Activated CD4-positive, alpha-beta T cell treated with anti-CD3 and anti-CD28 coated beads, Interleukin-10, Interleukin-2, amounts not matched to agents 100 ng/mL and 50 ng/mL, durations not matched to agents 16 hours and 8 hours (primary cell): Measurements from ENCODE around the gene USF2.
"Not testable (repeated sequence)": the region's sequence is repeated elsewhere in the genome, so short reads cannot be mapped to it uniquely, and the experiment has no call there.

Experiments used
- DNase-seq: peaks from one replicate; pipeline ENCODE4 v3.0.0-alpha.2; 2020

The USF2 gene

GRCh38 chr19:35266520-35267352 is 2.0 kb upstream of the USF2 start:
- no peak for DNase-seq

DNA sequence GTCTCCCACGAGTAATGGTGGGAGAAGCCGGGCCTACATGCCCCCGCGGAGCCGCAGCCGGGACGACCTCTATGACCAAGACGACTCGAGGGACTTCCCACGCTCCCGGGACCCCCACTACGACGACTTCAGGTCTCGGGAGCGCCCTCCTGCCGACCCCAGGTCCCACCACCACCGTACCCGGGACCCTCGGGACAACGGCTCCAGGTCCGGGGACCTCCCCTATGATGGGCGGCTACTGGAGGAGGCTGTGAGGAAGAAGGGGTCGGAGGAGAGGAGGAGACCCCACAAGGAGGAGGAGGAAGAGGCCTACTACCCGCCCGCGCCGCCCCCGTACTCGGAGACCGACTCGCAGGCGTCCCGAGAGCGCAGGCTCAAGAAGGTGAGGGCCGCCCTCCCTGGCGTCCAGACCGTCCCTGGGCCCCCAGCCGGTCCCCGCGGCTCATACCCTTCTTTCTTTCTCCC is 1.4 kb upstream of the USF2 start:
- peak; percentile 37 for DNase-seq

GRCh38 chr19:35267818-35268535 is 785 bp upstream of the USF2 start:
- peak; percentile 85 for DNase-seq

- DNase-seq = peak; percentile 83
Observed at GRCh38 chr19:35269438-35270117, 816 bp downstream of the USF2 start.

DNA sequence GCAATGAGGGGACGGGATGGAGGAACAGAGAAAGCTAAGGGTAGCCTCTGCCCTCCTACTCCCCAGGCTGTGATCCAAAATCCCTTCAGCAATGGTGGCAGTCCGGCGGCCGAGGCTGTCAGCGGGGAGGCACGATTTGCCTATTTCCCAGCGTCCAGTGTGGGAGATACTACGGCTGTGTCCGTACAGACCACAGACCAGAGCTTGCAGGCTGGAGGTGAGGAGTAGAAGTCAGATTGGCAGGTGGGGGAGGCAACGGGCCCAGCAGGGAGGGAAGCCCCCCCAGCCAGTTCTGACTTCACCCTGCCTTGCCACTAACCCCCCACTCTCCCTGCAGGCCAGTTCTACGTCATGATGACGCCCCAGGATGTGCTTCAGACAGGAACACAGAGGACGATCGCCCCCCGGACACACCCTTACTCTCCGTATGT is 1.6 kb downstream of the USF2 start:
- no peak for DNase-seq

GRCh38 chr19:35271546-35271945 is 2.8 kb downstream of the USF2 start:
- DNase-seq = no peak

DNA sequence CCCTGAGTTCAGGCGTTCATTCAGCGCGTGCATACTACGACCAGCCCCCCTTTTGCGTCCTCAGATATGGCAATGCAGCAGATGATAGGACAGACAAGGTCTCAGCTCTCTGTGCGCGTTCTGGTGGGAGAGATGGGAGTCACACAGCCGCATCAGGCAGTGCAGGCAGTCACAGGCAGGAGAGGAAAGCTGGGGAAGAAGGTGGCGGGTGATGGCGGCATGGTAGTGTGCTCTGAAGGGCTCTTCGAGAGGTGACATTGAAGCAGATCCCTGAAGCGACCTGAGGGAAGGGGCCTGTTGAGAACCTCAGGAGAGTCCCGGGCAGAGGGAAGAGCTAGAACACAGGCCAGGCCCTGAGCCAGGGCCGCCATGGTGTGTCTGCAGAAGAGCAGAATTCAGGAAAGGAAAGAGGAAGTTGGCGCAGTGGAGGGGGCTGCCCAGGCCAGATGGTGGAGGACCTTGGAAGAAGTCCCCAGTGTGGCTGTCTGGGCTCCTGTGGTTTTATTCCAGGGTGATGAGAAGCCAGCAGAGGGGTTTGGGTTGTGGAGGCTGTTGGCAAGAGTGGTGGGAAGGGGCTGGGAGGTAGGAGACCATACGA is 3.5 kb downstream of the USF2 start:
- no peak for DNase-seq

DNA sequence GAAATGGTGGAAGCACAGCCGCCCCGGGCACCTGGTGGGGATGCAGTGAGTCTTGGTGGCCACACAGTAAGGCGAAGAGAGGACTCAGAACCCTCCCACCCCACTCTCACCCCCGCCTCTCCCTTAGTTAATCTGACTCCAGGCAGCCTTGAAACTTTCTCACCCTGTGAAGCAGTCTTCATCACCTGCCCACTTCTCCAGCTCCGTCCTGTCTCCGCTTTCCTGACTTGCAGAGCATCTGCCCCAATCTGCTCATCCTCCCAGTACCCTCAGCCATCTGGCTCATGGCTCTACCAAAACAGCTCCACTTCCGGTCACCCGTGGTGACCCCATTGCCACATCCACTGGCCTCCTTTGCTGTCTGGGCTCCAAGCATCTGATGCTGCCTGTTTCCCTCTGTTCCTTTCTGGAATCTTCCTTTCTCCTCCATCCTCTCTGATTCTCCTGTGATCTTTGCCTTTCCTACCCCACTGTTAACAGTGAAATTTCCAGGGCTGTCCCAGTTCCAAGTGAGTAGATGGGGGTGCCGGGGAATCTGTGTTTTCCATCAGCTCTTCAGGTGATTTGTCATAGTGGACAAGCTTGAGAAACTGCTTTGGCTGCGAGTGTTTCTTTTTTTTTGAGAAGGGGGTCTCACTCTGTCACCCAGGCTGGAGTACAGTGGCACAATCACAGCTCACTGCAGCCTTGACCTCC is 4.3 kb downstream of the USF2 start:
- no peak for DNase-seq

GRCh38 chr19:35273686-35274259 is 5.0 kb downstream of the USF2 start:
- no peak for DNase-seq

DNA sequence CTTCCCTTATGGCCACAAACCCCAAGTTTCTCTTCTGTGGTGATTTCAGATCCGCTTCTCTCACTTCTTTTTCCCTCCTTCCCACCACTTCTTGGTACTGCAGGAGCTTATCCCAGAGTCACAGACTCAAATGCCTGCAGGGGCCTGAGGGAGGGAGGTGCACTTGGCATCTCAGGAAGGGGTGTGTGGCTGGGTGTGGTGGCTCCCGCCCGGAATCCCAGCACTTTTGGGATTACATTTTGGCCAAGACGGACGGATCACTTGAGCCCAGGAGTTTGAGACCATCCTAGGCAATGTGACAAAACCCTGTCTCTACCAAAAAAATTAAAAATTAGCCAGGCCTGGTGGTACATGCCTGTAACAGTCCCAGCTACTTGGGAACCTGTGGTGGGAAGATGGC is 5.6 kb downstream of the USF2 start:
- DNase-seq = no peak

DNA sequence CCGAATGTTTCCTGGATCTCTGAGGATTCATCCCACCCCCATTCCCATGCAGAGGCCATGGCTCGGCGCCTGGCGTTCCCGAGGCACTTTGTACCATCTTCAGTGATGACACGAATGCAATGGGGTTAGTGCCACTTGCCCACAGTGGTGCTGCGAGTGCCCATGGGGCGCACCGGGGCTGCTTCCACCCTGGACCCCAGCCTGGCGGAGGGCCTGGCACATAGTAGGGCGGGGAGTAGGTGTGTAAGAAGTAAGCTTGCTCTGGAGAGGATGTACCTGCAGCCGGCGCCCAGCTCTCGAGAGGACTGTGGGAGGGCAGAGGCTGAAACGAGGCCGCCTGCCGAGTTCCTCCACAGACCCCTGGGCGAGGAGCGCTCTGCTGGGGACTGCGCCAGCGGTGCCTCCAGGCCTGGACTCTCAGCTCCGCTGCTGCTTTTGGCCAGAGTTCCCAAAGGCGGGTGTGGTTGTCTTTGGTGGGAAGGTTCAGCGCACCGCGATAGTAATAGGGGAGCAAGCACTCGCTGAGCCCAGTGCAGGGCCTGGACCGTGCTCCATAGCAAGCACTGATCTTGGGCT is 8.0 kb downstream of the USF2 start:
- no peak for DNase-seq

DNA sequence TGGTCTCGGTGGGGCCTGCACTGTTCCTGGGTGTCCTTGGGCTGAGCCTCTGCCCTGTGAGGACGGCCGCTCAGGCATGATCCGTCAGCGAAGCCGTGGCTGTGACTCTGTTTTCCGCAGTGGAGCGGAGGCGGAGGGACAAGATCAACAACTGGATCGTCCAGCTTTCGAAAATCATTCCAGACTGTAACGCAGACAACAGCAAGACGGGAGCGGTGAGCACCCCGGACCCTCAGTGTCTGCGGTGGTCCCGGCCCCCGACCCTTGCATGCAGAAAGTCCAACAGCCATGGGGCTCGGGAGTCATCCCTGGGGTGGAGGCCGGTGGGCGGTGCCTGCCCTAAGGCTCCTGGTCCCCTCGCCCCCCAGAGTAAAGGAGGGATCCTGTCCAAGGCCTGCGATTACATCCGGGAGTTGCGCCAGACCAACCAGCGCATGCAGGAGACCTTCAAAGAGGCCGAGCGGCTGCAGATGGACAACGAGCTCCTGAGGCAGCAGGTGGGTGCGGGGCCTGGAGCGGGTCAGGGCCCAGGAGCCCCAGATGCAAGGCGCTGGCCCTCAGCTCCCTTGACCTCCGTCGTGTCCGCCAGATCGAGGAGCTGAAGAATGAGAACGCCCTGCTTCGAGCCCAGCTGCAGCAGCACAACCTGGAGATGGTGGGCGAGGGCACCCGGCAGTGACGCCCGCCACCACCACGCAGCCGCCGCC is 10.0 kb downstream of the USF2 start:
- DNase-seq = no peak

DNA sequence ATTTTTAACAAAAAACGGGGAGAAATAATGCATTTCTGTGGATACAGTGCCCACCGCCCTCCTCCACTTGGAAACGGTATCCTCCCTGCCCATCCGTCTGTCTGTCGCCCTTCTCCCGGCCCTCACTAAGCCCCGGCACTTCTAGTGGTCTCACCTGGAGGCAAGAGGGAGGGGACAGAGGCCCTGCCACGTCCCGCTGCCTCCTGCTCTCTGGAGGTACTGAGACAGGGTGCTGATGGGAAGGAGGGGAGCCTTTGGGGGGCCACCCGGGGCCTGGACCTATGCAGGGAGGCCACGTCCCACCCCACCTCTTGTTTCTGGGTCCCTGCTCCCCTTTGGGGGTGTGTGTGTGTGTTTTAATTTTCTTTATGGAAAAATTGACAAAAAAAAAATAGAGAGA is 10.6 kb downstream of the USF2 start:
- no peak for DNase-seq

DNA sequence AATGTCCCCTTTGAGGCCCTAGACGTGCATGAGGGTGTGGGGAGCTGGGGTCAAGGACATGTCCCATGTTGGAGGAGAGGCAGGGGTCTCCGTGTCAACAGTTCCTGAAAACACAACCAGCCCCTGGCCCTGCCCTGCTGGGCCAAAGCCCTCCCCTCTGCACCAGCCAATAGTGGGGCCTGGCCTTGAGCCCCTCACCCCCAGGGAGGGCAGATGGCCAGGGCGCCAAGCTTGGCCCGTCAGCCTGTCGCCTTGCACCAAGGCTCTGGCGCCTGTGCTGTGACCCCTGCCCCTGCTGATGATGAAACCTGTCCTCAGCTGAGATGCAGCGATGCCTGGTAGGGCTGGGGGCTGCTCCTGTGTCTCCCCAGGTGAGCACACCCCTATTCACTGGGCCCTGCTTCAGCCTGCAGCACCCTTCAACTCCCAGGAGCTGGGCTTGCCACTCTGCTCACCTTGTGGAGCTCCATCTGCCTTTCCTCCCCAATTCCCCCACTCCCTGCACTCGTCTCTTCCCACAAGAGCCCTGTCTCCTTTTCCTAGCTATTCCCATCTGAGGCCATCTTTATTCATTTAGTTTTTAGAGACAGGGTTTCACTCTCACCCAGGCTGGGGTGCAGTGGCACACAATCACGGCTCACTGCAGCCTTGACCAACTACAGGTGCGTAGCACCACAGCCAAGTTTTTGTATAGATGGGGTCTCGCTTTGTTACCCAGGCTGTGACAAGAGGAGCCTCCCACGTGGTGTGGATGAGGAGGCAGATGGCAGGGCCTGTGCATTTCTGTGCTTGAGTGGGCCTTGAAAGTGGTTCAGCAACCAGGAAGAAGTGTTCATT is 11.4 kb downstream of the USF2 start:
- no peak for DNase-seq

- DNase-seq = no peak
Observed at GRCh38 chr19:35281303-35281702, 12.5 kb downstream of the USF2 start.

DNA sequence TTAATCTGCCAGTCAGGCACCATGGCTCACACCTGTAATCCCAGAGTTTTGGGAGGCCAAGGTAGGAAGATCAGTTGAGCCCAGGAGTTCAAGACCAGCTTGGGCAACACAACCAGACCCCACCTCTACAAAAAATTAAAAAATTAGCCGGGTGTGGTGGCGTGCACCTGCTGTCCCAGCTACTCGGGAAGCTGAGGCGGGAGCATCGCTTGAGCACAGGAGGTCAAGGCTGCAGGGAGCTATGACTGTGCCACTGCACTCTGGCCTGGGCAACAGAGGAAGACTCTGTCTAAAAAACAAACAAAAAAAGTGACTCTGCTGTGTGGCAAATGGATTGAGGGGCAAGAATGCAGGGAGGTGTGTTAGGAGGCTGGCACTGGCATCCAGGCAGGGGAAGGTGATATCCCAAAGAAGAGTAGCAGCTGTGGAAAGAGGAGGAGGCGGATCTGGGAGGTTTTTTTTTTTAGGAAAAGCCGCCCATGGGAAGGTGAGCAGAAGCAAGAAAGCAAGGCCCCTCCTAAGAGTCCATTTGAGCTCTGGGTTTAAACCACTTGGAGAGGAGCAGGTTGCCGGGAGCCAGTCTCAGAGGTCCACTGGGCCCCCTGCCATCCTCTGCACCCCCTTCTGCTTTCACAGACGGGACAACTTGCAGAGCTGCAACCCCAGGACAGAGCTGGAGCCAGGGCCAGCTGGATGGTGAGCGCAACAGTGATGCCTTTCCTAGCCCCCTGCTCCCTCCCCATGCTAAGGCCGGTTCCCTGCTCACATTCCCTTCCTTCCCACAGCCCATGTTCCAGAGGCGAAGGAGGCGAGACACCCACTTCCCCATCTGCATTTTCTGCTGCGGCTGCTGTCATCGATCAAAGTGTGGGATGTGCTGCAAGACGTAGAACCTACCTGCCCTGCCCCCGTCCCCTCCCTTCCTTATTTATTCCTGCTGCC is 15.7 kb downstream of the USF2 start:
- no peak for DNase-seq

- no peak for DNase-seq
Observed at GRCh38 chr19:35285095-35285449, 16.3 kb downstream of the USF2 start.

- not testable (repeated sequence) for DNase-seq
Observed at GRCh38 chr19:35285465-35285864, 16.7 kb downstream of the USF2 start.

GRCh38 chr19:35286101-35286500 is 17.3 kb downstream of the USF2 start:
- not testable (repeated sequence) for DNase-seq
